Activated T-cell treated with anti-CD3 and anti-CD28 coated beads, Interleukin-2, amount 50 U/mL, for 1 hour (primary cell): Measurements from ENCODE around the gene SNTG2.
"Not testable (repeated sequence)": the region's sequence is repeated elsewhere in the genome, so short reads cannot be mapped to it uniquely, and the experiment has no call there.

Experiments used
- DNase-seq: peaks from one replicate; pipeline ENCODE4 v3.0.0-alpha.2; 2020

SNTG2 gene

DNA sequence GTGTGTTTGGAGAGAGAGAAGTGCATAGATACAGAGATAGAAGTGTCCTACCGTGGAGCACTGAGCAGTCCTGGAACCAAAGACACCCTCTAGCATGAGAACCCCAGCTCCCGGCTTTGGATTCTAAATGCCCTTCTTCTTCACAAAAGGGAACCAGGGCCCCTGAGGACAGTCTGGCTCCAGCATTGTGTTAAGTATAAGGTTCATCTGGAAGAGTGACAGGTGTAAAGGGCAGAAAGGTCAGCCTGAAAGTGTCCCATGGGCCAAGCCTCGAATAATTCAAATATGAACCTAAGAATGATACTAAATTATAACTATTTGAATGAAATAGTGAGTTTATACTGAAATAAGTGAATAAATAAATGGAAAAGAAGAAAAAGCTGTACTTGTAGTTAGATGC lies 109.7 kb downstream of the SNTG2 start:
- no peak for DNase-seq

DNA sequence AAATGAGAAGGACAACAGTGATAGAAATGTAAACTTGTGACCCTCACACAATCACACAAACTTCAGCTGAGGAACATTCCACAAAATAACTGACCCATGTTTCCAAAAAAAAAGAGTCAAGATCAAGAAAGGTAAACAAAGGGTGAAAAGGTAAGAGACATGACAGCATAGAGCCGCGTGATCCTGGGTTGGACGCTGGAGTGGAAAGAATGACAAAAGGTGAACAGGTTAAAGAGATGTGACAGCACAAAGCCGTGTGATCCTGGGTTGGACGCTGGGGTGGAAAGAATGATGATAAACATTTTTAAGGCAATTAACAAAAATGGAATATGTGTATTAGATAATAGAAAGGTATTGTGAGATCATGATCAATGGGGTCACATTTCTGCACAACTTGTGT lies 110.3 kb downstream of the SNTG2 start:
- no peak for DNase-seq

DNA sequence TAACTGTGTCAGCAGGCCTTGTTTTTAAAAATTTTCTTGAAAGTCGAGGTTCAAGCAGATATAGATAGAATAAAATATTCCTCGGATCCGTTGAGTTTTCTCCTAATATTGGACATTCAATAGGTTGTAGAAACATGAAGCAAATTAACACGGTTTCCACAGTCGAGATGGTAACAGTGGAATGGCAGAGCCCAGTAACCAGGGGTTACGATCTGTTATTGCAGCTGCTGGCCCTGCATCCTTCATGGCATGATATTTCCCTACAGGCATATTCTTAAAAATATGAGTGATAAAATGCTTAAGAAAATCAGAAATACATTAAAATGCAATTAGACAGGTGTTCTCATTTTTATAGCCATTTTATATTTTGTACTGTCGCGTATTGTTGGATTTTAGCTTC lies 117.6 kb downstream of the SNTG2 start:
- no peak for DNase-seq

DNA sequence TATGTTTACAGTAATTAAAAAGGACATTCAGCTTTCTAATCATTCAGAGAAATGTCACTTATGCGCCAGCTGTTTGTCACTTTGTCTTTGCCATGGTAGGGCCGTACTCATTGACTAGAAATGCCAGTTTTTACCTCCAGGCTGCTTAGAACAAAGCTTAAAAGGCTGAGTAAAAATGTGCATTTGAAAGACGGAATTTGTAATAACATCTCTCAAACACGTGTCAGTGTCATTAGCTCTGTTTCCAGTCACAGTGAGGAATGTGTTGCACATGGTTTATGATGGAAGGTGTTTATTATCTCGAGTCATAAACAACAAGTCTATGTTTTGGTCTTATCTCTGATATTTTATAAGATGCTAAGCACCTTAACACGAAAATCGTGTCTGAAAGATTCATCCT lies 118.2 kb downstream of the SNTG2 start:
- no peak for DNase-seq

DNA sequence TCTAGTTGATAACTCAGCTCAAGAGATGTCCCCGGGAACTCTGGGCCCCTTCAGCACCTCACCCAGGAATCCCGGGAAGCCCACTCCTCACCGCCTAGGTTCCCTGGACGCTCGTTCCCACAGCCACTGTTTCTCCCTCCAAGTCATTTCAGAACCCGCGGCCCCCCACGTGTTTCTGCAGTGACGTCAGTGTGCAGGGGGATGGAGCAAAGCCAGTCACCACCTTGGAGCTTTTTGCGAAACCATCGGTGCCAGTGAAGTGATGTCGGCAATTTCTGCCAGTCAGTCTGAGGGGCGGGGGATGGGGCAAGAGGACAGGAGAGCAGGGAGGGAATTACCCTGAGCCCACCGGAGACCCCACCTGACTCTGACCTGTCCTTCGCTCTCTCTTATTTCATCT lies 119.2 kb downstream of the SNTG2 start:
- no peak for DNase-seq

DNA sequence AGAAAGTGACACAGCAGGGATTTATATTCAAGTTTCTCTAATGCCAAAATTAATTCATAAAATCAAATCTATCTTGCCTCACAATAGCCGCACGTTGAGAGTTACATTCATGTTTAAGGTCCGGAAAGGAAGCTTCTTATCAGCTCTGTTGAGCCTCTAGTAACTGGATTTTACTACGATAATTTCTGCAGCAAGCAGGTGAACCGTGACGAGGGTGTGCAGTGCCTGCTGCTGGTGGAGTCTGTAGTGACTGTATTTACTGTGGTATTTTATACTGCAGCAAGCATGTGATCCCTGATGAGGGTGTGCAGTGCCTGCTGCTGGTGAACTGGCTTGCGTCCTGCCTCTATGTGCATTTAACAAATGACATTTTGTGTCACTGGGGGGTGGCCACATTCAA lies 120.0 kb downstream of the SNTG2 start:
- DNase-seq, result no peak

DNA sequence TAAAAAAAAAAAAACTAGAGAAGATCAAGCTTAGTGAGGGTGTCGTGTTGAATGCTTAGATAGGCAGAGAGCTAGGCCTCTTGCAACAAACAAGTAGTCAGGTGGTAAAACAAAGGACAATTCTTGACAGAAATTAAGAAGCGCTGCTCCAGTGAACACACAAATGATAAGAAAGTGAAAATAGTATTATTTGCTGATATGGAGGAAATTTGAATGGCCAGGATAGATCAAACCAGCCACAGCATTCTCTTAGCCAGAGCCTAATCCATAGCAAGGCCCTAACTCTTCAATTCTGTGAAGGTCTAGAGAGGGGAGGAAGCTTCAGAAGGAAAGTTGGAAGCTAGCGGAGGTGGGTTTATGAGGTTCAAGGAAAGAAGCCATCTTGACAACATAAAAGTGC lies 121.0 kb downstream of the SNTG2 start:
- DNase-seq, result no peak

DNA sequence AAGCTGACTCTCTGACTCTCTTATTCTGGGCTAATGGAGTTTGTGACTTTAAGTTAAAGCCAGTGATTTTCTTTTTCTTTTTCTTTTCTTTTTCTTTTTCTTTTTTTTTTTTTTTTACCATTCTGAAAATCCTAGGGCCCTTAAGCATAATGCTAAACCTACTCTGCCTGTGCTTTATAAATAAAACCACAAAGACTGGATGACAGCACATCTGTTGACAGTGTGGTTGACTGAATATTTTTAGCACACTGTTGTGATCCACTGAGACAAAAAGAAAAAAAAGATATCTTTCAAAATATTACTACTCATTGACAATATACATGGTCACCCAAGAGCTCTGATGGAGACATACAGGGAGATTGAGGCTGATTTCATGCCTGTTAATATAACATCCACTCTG lies 121.6 kb downstream of the SNTG2 start:
- DNase-seq, result no peak

DNA sequence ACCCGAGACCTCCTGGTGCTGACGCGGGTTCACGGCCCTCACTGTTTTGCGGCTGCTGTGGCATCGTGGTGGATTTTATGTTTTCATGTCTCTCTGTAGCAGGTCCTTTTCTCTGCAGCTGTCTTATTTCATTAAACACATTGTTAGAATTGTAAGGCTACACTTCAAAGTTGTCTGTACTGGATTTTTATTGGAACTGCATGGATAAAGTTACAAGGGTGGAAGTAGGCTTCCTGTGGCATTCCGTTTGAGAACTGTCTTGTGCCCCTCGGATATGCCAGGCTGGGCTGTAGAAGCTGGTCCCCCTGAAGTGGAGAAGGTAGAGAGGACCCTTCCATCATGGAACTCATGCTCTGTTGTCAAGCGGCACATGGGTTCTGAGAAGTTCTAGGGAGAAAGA lies 127.3 kb downstream of the SNTG2 start:
- no peak for DNase-seq

DNA sequence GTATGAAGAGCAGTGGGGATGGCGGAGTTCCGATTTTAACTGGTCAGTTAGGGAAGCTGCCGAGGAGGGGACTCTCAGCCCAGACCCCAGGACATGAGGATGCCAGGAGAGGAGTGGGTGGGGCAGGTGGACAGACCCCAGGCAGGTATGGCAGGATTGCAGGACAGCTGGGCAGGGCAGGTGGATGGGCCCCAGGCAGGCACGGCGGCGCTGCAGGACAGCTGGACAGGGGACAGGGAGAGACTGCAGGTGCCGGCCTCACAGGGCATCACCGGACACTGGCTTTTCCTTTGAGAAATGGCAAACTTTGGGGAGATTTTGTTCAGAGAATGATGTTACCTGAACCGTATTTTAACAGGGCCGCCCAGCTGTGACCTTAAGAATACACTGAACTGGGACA lies 127.7 kb downstream of the SNTG2 start:
- no peak for DNase-seq

DNA sequence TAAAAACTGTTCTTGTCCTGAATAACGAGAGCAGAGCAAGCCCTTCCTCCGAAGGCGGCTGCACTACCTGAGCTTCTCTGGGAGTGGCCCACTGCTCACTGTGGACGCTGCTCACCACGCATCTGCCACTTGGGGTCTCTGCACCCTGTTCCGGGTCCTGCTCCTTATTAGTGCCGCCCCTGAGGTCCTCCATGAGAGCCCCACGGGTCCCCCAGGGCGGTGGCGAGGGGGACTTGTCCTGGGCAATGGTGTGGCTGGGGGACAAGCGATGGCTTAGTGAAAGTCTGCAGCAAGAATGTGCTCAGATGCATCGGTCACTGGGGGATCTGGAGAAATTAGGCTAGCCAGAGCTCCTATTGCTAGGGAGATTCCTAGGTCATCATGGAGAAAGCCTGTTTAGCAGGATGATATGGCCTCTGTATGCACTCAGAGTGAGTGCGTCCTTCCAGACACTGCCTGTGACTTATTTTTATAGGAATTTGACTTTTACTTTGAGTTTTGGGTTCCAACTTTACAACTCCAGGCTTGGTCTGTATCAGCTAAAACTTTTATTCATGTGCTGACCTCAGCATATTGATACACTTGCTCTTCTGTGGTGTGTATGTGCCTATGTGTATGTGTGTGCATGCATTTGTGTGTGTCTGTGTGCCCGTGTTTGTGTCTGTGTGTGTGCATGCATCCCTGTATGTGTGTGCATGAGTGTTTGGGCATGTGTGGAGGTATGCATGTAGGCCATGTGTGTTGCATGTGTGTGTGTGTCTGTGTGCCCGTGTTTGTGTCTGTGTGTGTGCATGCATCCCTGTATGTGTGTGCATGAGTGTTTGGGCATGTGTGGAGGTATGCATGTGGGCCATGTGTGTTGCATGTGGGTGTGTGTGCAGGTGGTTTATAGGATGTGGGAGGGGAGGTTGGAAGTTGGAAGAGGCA lies 129.5 kb downstream of the SNTG2 start:
- DNase-seq, result no peak

DNA sequence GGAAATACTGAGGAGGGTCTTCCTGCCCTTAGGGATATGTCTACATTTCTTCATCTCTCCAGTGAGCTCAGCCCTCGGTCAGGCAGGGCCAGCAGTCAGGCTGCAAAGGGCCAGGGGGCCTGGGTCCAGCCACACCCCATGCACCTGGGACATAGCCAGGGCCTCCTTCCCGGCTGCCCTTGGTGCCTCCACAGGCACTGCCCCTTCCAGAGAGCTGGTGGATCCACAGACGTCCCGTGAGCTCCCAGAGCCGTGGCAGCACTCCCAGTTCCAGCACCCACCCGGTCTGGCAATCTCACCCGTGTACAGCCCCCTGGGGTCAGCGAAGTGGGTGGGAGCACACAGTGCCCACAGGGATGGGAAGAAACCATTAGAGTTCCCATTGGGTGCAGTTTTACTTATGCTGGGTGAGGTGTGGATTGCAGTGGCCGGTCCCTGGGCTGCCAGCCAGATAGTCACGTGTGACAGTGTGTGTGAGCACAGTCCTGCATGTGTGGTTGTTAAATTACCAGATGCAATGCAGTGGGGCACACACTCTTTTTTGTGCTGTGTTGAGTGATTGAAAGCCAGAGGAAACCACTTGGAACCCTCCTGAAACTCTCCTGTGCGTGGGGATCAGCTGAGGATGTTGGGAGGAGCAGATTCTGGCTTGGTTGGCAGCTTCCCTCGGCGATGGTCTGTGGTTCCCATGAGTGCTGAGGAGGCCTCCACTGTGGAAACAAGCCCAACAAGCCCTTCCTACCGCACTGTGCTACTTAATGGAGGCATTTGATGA lies 131.0 kb downstream of the SNTG2 start:
- no peak for DNase-seq

DNA sequence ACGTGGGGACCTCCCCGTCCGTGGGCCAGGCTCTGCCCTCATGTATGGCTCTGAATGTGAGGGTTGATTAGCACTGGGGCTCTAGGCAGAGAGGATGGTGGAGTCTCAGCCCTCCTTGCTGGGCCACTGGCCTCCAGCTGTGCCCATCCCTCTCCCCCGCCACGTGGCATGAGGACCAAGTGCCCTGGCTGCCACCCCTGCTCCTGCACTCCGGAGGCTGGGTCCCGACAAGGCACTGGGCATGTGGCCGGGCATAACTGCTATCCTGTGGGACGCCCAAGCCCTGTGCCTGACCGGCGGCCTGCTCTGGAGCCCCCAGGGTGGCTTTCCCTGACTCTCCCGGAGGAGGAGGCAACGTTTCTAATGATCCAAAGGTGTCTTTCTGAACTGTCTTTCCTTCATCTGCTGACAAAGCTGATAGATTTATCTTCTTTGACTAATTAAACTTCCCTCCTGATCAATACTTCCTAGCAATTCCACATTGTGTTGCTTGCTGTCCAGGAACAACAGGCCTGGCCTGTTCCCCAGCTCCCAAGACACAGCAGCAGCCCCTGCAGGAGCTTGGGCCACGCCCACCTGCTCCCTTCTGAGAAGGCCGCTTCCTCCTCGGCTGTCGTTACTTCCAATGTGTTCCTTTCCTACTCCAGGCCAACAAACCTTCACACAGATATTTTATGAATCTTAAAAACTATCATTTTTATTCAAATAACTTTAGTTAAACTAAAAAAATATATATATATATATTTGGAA lies 132.0 kb downstream of the SNTG2 start:
- no peak for DNase-seq

DNA sequence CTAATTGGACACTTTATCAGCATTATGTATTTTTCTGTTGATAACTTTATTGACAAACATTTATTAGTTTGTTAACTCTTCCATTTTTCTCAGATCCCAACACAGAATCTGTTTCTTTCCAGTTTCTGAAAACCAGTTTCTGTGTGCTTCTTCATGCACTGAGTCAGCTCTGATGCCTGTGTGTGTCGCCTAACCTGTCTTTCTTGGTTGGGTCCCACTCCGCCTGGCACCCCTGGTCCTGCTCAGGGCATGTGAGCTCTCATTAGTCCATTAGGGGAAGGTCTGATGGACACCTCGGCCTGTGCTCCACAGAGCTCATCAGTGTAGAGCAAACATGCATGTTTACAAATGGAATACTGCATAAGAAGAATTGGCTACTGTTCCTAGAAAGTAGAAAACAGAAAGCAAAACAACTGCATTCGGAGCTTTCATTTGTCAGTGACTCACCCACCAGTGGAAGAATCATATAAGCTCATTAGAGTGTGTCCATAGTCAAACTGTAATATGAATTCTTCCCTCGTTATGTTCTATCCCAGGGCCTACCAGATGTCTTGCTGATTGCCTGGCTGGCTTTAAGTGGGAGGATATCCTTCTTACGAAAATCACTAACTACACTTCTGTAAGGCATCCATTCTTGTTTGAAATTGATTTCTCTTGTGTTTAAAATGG lies 137.7 kb downstream of the SNTG2 start:
- DNase-seq, result no peak

DNA sequence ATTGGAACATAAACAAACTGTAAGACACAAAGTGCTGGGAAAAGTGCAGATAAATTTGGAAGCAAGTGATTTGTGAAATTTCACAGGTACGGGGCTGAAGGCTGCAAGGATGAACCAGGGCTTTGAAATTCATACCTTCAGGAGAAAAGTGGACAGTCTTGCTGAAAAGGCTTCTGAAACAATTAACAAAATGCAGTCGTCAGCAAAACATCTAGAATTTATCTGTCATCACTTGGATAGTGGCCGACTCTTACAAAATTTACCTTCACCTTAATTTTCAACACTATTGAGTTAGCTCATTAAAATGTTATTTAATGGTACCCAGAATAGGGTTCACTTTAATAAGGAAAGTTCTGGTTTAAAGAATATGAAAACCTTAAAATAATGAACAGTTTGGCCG lies 138.3 kb downstream of the SNTG2 start:
- no peak for DNase-seq

DNA sequence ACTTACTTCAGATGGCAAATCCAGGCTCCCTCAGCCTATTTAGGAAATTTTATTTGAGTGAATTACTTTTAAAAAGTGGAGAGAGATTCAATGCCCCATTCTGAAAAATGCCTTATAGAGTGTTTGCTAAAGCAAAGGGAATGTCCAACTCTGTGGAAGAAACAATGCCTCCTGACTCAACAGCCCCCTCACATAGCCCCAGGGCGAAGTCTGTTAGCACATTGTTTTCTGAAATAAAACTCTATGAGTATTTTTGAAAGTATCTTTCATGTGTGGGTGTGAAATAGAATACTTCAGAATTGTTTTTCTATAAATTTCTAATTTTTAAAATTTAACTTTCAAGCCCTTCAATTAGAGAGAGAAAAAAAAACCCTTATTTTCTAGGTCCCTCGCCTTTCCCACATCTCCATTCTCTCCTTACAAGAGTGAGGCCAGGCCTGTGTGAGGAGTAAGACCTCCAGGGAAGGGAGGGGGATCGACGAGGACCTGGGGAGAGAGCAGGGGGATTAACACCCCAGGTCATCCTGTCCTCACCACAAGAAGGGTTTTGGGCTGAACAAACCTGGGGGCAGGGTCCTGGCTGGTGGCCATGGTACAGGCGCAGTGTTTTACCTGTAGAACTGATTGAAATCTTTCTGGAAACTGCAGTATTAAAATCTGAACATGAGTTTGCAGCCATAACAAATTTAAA lies 141.4 kb downstream of the SNTG2 start:
- DNase-seq, result no peak

DNA sequence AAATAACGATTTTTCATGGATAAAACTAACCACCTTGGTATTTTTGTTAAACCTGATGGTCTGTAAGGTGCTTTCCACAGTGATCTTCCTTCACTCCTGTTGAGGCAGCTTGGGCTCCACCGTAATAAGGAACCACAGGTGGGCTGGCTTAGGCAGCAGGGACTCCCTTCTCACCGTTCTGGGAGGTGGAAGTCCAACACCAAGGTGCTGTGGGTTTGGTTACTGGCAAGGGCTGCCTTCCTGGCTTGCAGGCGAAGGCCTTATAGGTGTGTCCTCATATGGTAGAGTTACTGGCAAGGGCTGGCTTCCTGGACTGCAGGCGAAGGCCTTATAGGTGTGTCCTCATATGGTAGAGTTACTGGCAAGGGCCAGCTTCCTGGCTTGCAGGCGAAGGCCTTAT lies 143.0 kb downstream of the SNTG2 start:
- DNase-seq, result not testable (repeated sequence)

DNA sequence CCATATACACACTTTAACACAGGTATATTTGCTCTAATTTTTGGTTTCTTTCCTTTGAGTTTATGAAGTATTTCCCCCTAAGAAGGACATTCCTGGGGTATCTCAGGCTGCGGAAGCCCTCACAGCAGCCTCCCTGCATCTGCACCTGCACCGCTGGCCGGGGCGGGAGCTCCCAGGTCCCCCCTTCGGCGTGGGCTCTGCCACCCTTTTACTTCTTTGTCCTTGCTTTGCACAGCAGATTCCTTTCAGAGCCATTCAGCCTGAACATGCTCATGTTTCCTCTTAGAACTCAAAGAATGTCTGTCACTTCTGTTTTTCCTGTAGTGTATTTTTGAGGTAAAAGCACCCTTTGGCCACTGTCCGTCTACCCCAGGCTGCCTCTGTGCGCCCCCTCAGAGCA lies 146.5 kb downstream of the SNTG2 start:
- DNase-seq, result no peak

DNA sequence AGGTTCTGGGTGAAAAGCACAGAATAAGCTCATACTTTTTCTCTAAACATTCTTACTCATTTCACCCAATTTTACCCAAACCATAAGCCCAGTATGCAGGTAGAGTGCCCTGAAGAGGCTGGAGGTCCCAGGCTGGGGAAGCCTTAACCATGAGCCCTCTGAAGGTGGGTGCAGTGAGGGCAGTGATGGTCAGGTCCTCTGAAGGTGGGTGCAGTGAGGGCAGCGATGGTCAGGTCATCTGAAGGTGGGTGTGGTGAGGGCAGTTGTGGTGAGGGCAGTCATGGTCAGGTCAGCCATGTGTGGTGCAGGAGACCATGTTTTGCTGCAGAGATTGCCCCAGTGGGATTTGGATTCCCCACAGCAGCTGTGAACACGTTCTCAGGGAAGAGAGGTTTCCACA lies 148.8 kb downstream of the SNTG2 start:
- no peak for DNase-seq

DNA sequence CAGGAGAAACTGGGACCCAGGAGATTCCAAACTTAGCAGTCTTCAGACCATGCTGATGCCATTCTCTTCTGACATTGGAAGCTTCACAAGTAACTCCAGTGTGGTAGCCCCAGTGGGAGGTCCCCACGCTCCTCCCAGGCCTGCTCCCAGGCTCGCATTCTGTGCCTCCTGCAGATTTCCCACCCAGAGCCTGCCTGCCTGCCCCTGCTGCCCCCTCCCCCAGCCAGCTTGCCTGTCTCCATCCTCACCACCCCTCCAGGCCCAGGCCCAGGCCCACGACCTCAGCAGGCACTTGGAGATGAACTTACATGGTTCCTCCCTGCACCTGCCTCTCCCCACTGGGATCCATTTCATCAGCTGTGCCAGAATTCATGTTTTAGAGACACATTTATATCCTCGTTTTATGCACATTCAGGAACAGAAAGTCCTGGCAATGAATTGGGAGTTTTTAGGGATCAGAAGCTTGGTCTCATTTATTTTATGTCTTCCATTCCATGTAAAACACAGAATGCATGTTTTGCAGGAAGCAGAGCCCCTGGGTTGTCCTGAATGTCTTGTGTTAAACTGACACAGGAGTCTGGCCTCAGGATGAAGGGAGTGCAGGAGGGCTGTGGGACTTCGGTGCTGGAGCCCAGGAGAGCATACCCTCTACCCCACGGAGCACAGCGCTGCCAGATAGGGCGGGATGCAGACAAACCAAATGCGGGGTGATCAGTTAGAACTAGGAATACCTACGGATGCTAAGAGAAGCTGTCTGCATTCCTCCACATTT lies 150.5 kb downstream of the SNTG2 start:
- DNase-seq, result no peak

DNA sequence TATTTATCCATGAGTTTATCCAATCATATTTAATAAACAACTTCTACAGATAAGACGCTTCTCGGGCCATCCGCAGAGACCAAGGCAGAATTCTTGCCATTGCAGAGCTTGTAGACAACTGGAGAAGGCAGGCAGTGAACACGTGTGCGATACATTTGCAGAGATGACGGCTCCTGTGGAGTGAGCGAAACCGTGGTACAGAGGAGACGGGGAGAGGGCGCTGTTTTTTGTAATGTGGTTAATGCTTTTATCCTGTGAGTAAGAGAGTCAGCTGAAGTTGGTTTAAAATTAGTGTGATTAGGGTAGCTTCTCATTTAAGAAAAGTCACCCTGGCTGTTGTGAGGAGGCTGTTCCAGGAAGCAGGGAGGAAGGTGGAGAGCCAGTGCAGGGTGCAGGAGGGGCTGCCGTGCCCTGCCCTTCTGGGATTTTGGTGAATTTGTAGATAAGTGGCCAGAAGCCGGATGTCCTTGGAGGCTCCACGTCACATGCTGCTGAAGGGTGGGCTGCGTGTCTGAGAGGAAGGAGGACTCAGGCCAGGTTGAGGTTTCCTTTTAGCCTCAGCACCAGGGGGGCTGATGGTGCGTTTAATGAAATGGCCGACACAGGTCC lies 151.4 kb downstream of the SNTG2 start:
- no peak for DNase-seq
